Neuronal stem cell (in vitro differentiated cells): ENCODE results near the gene B9D2.

Experiments
- DNase-seq: peaks from one replicate; pipeline ENCODE4 v3.0.0-alpha.2; 2013; ENCODE audit warnings: low spot score
- H2AFZ ChIP-seq: one replicate; pipeline ENCODE4 v1.6.1; 2013; ENCODE audit warnings: mild to moderate bottlenecking, low read length, inconsistent platforms
- H2AK5ac ChIP-seq: 2 replicates; pipeline ENCODE4 v1.6.1; 2013; ENCODE audit warnings: low read depth, mild to moderate bottlenecking, inconsistent platforms, low read length, moderate library complexity, mixed read lengths
- H2BK120ac ChIP-seq: 2 replicates; pipeline ENCODE4 v1.6.1; 2013; ENCODE audit warnings: low read depth, mild to moderate bottlenecking, inconsistent platforms, low read length, moderate library complexity, mixed read lengths
- H2BK12ac ChIP-seq: one replicate; pipeline ENCODE4 v1.6.1; 2013; ENCODE audit warnings: low read length, inconsistent platforms
- H2BK15ac ChIP-seq: 2 replicates; pipeline ENCODE4 v1.6.1; 2013; ENCODE audit warnings: mild to moderate bottlenecking, low read length, inconsistent platforms, mixed read lengths
- H2BK5ac ChIP-seq: one replicate; pipeline ENCODE4 v1.6.1; 2013; ENCODE audit warnings: inconsistent platforms, mild to moderate bottlenecking, low read length, moderate library complexity
- H3K14ac ChIP-seq: one replicate; pipeline ENCODE4 v1.6.1; 2013; ENCODE audit warnings: low read length, inconsistent platforms
- H3K18ac ChIP-seq: 2 replicates; pipeline ENCODE4 v1.6.1; 2013; ENCODE audit warnings: low read length, inconsistent platforms
- H3K23ac ChIP-seq: 2 replicates; pipeline ENCODE4 v1.6.1; 2013; ENCODE audit warnings: low read depth, mild to moderate bottlenecking, mixed read lengths, low read length, inconsistent platforms; ENCODE audit not compliant: poor library complexity
- H3K27ac ChIP-seq: replicated peaks from 3 replicates; pipeline ENCODE4 v1.5.1; 2013; ENCODE audit warnings: low read length, inconsistent platforms
- H3K27me3 ChIP-seq, 3 experiments: 2 replicates each; pipeline ENCODE4 v1.6.1; 2013; ENCODE audit warnings: low read length in 3 of 3, mild to moderate bottlenecking in 2 of 3, inconsistent platforms in 1 of 3, low read depth in 1 of 3, mixed read lengths in 1 of 3, moderate library complexity in 1 of 3; ENCODE audit not compliant: control insufficient read depth in 3 of 3, insufficient read depth in 3 of 3
- H3K36me3 ChIP-seq, 2 donors: replicated peaks in 1 of 2; 2 replicates each; pipeline ENCODE4 v1.6.1; 2013; ENCODE audit warnings: low read length in 2 of 2; ENCODE audit not compliant: control insufficient read depth in 2 of 2, insufficient read depth in 2 of 2
- H3K4ac ChIP-seq: 2 replicates; pipeline ENCODE4 v1.6.1; 2013; ENCODE audit warnings: inconsistent platforms, mild to moderate bottlenecking, low read length, moderate library complexity
- H3K4me1 ChIP-seq, 2 donors: 1 replicate in 1 of 2; 2 replicates in 1 of 2; pipeline ENCODE4 v1.6.1; 2013; ENCODE audit warnings: low read length in 2 of 2, low read depth in 1 of 2; ENCODE audit not compliant: control insufficient read depth in 2 of 2, insufficient read depth in 1 of 2
- H3K4me2 ChIP-seq: one replicate; pipeline ENCODE4 v1.6.1; 2013; ENCODE audit warnings: mild to moderate bottlenecking, low read length, inconsistent platforms; ENCODE audit not compliant: insufficient read depth, poor library complexity, severe bottlenecking
- H3K4me3 ChIP-seq, 2 donors: 2 replicates each; pipeline ENCODE4 v1.5.1; 2013; ENCODE audit warnings: low read length in 2 of 2, mild to moderate bottlenecking in 2 of 2, inconsistent platforms in 1 of 2, moderate library complexity in 1 of 2
- H3K79me1 ChIP-seq: one replicate; pipeline ENCODE4 v1.6.1; 2013; ENCODE audit warnings: low read depth, mild to moderate bottlenecking, inconsistent platforms, low read length, moderate library complexity
- H3K9ac ChIP-seq: one replicate; pipeline ENCODE4 v1.6.1; 2013; ENCODE audit warnings: mild to moderate bottlenecking, low read depth, low read length, inconsistent platforms; ENCODE audit not compliant: poor library complexity
- H3K9me3 ChIP-seq, 2 donors: replicated peaks in 1 of 2; 2 replicates each; pipeline versions ENCODE3 to v1.6.1; 2013; ENCODE audit warnings: low read length in 2 of 2, mild to moderate bottlenecking in 2 of 2, inconsistent platforms in 1 of 2, low read depth in 1 of 2, mixed read lengths in 1 of 2, moderate library complexity in 1 of 2; ENCODE audit not compliant: control insufficient read depth in 2 of 2, insufficient read depth in 1 of 2
- H4K8ac ChIP-seq: one replicate; pipeline ENCODE4 v1.6.1; 2013; ENCODE audit warnings: low read depth, mild to moderate bottlenecking, inconsistent platforms, low read length, moderate library complexity
- H4K91ac ChIP-seq: one replicate; pipeline ENCODE4 v1.6.1; 2013; ENCODE audit warnings: low read length, low read depth, mild to moderate bottlenecking, inconsistent platforms; ENCODE audit not compliant: poor library complexity
- WGBS, 2 donors: extraction: QIAGEN DNeasy Blood & Tissue Kit; methylation state at CpG; one replicate each; pipeline ENCODE4 v1.1.7; 2013; ENCODE audit warnings: missing lambda C conversion rate in 2 of 2, mixed read lengths in 1 of 2; ENCODE audit not compliant: insufficient read length in 2 of 2, insufficient replicate concordance in 1 of 2; ENCODE audit errors: extremely low coverage in 2 of 2; 5-methylcytosine and 5-hydroxymethylcytosine counted together

The B9D2 gene

GRCh38 chr19:41318696-41319499 lies 45.1 kb downstream of the B9D2 start:
- H3K79me1 ChIP-seq = no peaks in the 10 kb centered on the region
- H4K8ac ChIP-seq = no peak overlapping the region
- H2BK120ac ChIP-seq = no peak overlapping the region
- no peak overlapping the region for H2BK15ac ChIP-seq
- H2AK5ac ChIP-seq = no peak overlapping the region
- H3K36me3 ChIP-seq = peaks cover 34 to 91% of the 10 kb centered on the region in 2 donors
- no peak overlapping the region for H2BK12ac ChIP-seq
- no peaks in the 10 kb centered on the region for H3K27me3 ChIP-seq
- H4K91ac ChIP-seq = no peak overlapping the region
- H3K18ac ChIP-seq = no peak overlapping the region
- H3K14ac ChIP-seq = no peak overlapping the region
- H3K4me3 ChIP-seq = no peak overlapping the region
- no peak for DNase-seq
- no peak overlapping the region for H2AFZ ChIP-seq
- no CpG with 5 or more reads among the region's 19 CpGs for WGBS, 2 donors
- peaks cover 5 to 11% of the 10 kb centered on the region in 2 donors for H3K4me1 ChIP-seq
- no peak overlapping the region for H2BK5ac ChIP-seq
- no peak overlapping the region for H3K4ac ChIP-seq
- H3K9me3 ChIP-seq = peaks cover 0 to 8% of the 10 kb centered on the region in 2 donors
- H3K23ac ChIP-seq = peak overlapping the region; percentile 17
- no peak overlapping the region for H3K4me2 ChIP-seq
- no peak overlapping the region for H3K9ac ChIP-seq
- H3K27ac ChIP-seq = no peak overlapping the region

GRCh38 chr19:41316306-41316920 lies 47.5 kb downstream of the B9D2 start:
- Histone ChIP-seq H2BK15ac (no peak overlapping the region), H3K27ac (no peak overlapping the region), H3K14ac (no peak overlapping the region), H2BK12ac (no peak overlapping the region), H3K79me1 (no peaks in the 10 kb centered on the region), H4K91ac (no peak overlapping the region), H3K23ac (no peak overlapping the region), H3K27me3 (no peaks in the 10 kb centered on the region), H2BK5ac (no peak overlapping the region), H2AK5ac (no peak overlapping the region), H3K18ac (no peak overlapping the region), H2AFZ (no peak overlapping the region), H3K4me1 (peaks cover 1 to 3% of the 10 kb centered on the region in 2 donors), H4K8ac (no peak overlapping the region), H3K4me3 (no peak overlapping the region), H3K4me2 (no peak overlapping the region), H2BK120ac (no peak overlapping the region), H3K4ac (no peak overlapping the region), H3K9ac (no peak overlapping the region), H3K36me3 (peaks cover 35 to 90% of the 10 kb centered on the region in 2 donors), H3K9me3 (peaks cover 0 to 8% of the 10 kb centered on the region in 2 donors)
- DNase-seq = no peak
- no CpG with 5 or more reads among the region's 24 CpGs for WGBS, 2 donors

- no peak overlapping the region for H3K4me3 ChIP-seq
- H3K4me1 ChIP-seq = peaks cover 0 to 8% of the 10 kb centered on the region in 2 donors
- no peak overlapping the region for H2BK12ac ChIP-seq
- no peak overlapping the region for H4K8ac ChIP-seq
- H3K27ac ChIP-seq = no peak overlapping the region
- H3K4me2 ChIP-seq = no peak overlapping the region
- whole genome bisulfite sequencing, 2 donors = no CpG with 5 or more reads among the region's 8 CpGs
- H3K79me1 ChIP-seq = peaks cover 2% of the 10 kb centered on the region
- no peak overlapping the region for H4K91ac ChIP-seq
- H3K27me3 ChIP-seq = no peaks in the 10 kb centered on the region
- H3K9ac ChIP-seq = no peak overlapping the region
- H2AFZ ChIP-seq = no peak overlapping the region
- peaks cover 0 to 5% of the 10 kb centered on the region in 2 donors for H3K9me3 ChIP-seq
- no peak for DNase-seq
- no peak overlapping the region for H3K23ac ChIP-seq
- H2BK5ac ChIP-seq = no peak overlapping the region
- no peak overlapping the region for H2AK5ac ChIP-seq
- no peak overlapping the region for H2BK120ac ChIP-seq
- no peak overlapping the region for H3K18ac ChIP-seq
- no peak overlapping the region for H2BK15ac ChIP-seq
- no peak overlapping the region for H3K4ac ChIP-seq
- peaks cover 16 to 64% of the 10 kb centered on the region in 2 donors for H3K36me3 ChIP-seq
- H3K14ac ChIP-seq = no peak overlapping the region
Observed at GRCh38 chr19:41311613-41312012, 52.3 kb downstream of the B9D2 start.

GRCh38 chr19:41311072-41311471 lies 52.9 kb downstream of the B9D2 start:
- no peaks in the 10 kb centered on the region for H3K9me3 ChIP-seq
- peaks cover 2% of the 10 kb centered on the region for H3K79me1 ChIP-seq
- no peak overlapping the region for H2BK15ac ChIP-seq
- no peak overlapping the region for H2AK5ac ChIP-seq
- H3K18ac ChIP-seq = no peak overlapping the region
- no peak overlapping the region for H3K9ac ChIP-seq
- H3K4me1 ChIP-seq = peaks cover 0 to 8% of the 10 kb centered on the region in 2 donors
- no peak overlapping the region for H3K4me2 ChIP-seq
- H4K8ac ChIP-seq = no peak overlapping the region
- H2AFZ ChIP-seq = no peak overlapping the region
- H3K4me3 ChIP-seq = peak overlapping the region in 1 of 2 donors; percentile 54
- no peak overlapping the region for H2BK5ac ChIP-seq
- no CpG with 5 or more reads among the region's 5 CpGs for WGBS, 2 donors
- no peaks in the 10 kb centered on the region for H3K27me3 ChIP-seq
- no peak overlapping the region for H3K23ac ChIP-seq
- no peak overlapping the region for H3K4ac ChIP-seq
- no peak for DNase-seq
- H3K27ac ChIP-seq = no peak overlapping the region
- H4K91ac ChIP-seq = no peak overlapping the region
- H2BK12ac ChIP-seq = no peak overlapping the region
- no peak overlapping the region for H3K14ac ChIP-seq
- H2BK120ac ChIP-seq = no peak overlapping the region
- peaks cover 16 to 64% of the 10 kb centered on the region in 2 donors for H3K36me3 ChIP-seq
